Sigmoid colon (tissue), 7 donors: ENCODE data around the gene EHD1. TPM values are rescaled to one million over a fixed set of nuclear protein-coding genes. Genes with fewer than 3 reads are reported as not detected.
"Not testable (repeated sequence)": the region's sequence is repeated elsewhere in the genome, so short reads cannot be mapped to it uniquely, and the experiment has no call there.

Source experiments
- DNase-seq: peaks from one replicate; pipeline ENCODE4 v3.0.0-alpha.2; 2019
- H3K27ac ChIP-seq, 4 donors: fragments of 200-600 bp; sonication (generic); one replicate each; pipeline ENCODE4 v1.5.1; 2016 to 2019; ENCODE audit warnings: mild to moderate bottlenecking in 1 of 4
- H3K27me3 ChIP-seq, 3 donors: fragments of 200-600 bp; sonication (generic); one replicate each; pipeline ENCODE4 v1.5.1; 2019; ENCODE audit warnings: mild to moderate bottlenecking in 1 of 3
- H3K36me3 ChIP-seq, 4 donors: fragments of 200-600 bp; sonication (generic); one replicate each; pipeline ENCODE4 v1.5.1; 2016 to 2019
- H3K4me1 ChIP-seq, 4 donors: fragments of 200-600 bp; sonication (generic); one replicate each; pipeline ENCODE4 v1.5.1; 2017 to 2019
- H3K4me3 ChIP-seq, 4 donors: fragments of 200-600 bp; sonication (generic); one replicate each; pipeline ENCODE4 v1.5.1; 2017 to 2019; ENCODE audit warnings: mild to moderate bottlenecking in 2 of 4, moderate library complexity in 1 of 4
- H3K9me3 ChIP-seq, 4 donors: fragments of 200-600 bp in 3 of 4; sonication (generic) in 3 of 4; one replicate each; pipeline versions ENCODE4 v1.5.1 to v1.6.1; 2013 to 2019
- CTCF ChIP-seq, 4 experiments: fragments of 450-650 bp in 3 of 4; fragments of 200-600 bp in 1 of 4; IDR thresholded peaks; one replicate each; pipeline ENCODE4 v1.5.1; 2016 to 2019; ENCODE audit warnings: antibody characterized with exemption in 4 of 4, mild to moderate bottlenecking in 3 of 4, moderate library complexity in 2 of 4
- EP300 ChIP-seq, 4 donors: sonication (generic); formaldehyde crosslinking; IDR thresholded peaks; one replicate each; pipeline ENCODE4 v1.6.1; 2017; ENCODE audit warnings: antibody characterized with exemption in 4 of 4
- POLR2A ChIP-seq, 2 donors: fragments of 450-650 bp; IDR thresholded peaks; one replicate each; pipeline ENCODE4 v1.6.1; 2016; ENCODE audit warnings: antibody characterized with exemption in 2 of 2, mild to moderate bottlenecking in 2 of 2, moderate library complexity in 2 of 2
- POLR2AphosphoS5 ChIP-seq, 4 donors: sonication (generic); formaldehyde crosslinking; IDR thresholded peaks; one replicate each; pipeline ENCODE4 v1.6.1; 2017; ENCODE audit warnings: antibody characterized with exemption in 4 of 4
- WGBS, 2 donors: extraction: QIAGEN DNeasy Blood & Tissue Kit; methylation state at CpG; one replicate each; pipeline ENCODE4 v1.1.7; 2013; 5-methylcytosine and 5-hydroxymethylcytosine counted together
- intact Hi-C: fragments of 100-400 bp; cut with DNase I; formaldehyde crosslinking; loops from one replicate; pipeline ENCODE4 v1.15.1; 2023
- polyA plus RNA-seq, 3 donors: library from polyadenylated mRNA; stranded (reverse); fragments of 200-250 nt; gene quantifications; one replicate each; pipeline ENCODE4 v1.2.3, GENCODE V29; 2013
- total RNA-seq, 4 donors: library from RNA; depleted of rRNA; stranded (reverse); fragments of >200 nt; gene quantifications; one replicate each; pipeline ENCODE4 v1.1.0, GENCODE V29; 2016
- donor health status: healthy with polysubstance abuse.
- donor health status: Bipolar disorder and iron deficiency.
- donor health status: healthy.

Gene EHD1
- total and polyA plus RNA-seq, 7 donors = 27.0 to 73.1 (median 40.0) TPM

DNA sequence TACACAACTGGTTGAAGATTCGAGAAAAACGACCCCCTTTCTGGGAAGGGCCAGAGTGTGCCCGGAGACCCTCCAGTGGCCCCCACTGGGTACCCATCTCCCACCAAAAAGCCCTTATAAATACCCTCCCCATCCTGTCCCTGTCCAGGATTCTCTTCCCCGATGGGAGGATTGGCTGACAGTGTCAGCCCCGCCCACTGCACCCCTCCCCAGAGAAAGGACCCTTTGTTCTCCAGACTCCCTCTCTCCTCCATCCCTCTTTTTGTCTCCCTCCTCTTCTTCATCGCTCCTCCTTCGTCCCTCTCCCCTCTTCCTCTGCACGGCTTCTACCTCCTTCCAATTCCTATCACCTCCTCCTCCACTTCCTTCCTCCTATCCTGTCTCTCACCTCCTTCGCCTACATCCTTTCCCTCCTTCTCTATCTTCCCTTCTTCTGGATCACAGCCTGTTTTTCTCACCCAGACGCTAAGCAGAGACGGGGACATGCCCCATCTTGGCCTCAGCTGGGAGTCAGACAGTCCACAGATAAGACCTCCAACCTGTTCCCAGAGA is 54.8 kb downstream of the EHD1 start:
- no peak overlapping the region for H3K4me3 ChIP-seq
- no peak for TF ChIP-seq EP300 (IDR thresholded peaks at IDR 0.05)
- no peak for TF ChIP-seq POLR2A (IDR thresholded peaks at IDR 0.05)
- no peak for TF ChIP-seq CTCF (IDR thresholded peaks at IDR 0.05)
- TF ChIP-seq POLR2AphosphoS5 (IDR thresholded peaks at IDR 0.05) = no peak
- H3K36me3 ChIP-seq = no peaks in the 10 kb centered on the region
- H3K27me3 ChIP-seq = no peaks in the 10 kb centered on the region
- H3K4me1 ChIP-seq = no peaks in the 10 kb centered on the region
- no peak overlapping the region for H3K27ac ChIP-seq
- no peak for DNase-seq
- no peaks in the 10 kb centered on the region for H3K9me3 ChIP-seq
- 77 to 84% methylated on average over 11 of the region's 11 CpGs for whole genome bisulfite sequencing, 2 donors
- intact Hi-C loops = no loop called here

- Histone ChIP-seq H3K9me3 (no peaks in the 10 kb centered on the region), H3K27ac (no peak overlapping the region), H3K4me3 (no peak overlapping the region), H3K4me1 (no peaks in the 10 kb centered on the region), H3K36me3 (no peaks in the 10 kb centered on the region), H3K27me3 (no peaks in the 10 kb centered on the region)
- intact Hi-C loops = no loop called here
- no peak for TF ChIP-seq EP300 (IDR thresholded peaks at IDR 0.05)
- TF ChIP-seq POLR2A (IDR thresholded peaks at IDR 0.05) = no peak
- no peak for TF ChIP-seq POLR2AphosphoS5 (IDR thresholded peaks at IDR 0.05)
- TF ChIP-seq CTCF (IDR thresholded peaks at IDR 0.05) = no peak
- DNase-seq = no peak
- 87 to 91% methylated on average over 3 of the region's 3 CpGs for WGBS, 2 donors
Observed at GRCh38 chr11:64817476-64817875, 60.9 kb downstream of the EHD1 start.

GRCh38 chr11:64815433-64815832 is 63.0 kb downstream of the EHD1 start:
- H3K27me3 ChIP-seq, H3K4me1 ChIP-seq, intact Hi-C loops, DNase-seq, H3K36me3 ChIP-seq, H3K27ac ChIP-seq, H3K4me3 ChIP-seq, H3K9me3 ChIP-seq: not testable (repeated sequence)
- WGBS, 2 donors = 42 to 75% methylated on average over 5 of the region's 5 CpGs

DNA sequence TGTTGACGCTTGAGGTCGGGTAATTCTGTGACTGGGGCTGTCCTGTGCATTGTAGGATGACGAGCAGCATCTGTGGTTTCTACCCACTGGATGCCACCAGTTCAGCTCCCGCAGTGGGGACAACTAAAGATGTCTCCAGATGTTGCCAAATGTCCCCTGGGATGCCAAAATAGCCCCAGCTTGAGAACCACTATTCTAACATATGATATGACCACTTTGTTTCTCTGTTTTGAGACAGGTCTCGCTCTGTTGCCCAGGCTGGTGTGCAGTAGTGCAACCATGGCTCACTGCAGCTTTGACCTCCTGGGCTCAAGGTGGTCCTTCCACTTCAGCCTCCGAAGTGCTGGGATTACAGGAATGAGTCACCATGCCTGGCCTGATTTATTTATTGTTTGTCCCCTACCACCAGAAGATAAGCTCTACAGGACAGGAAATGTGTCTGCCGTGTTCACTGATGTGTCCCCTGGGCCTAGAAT is 63.7 kb downstream of the EHD1 start:
- Histone ChIP-seq H3K27ac (no peak overlapping the region), H3K36me3 (no peaks in the 10 kb centered on the region), H3K27me3 (no peaks in the 10 kb centered on the region), H3K4me1 (peaks cover 0 to 8% (median 5%) of the 10 kb centered on the region in 4 donors), H3K9me3 (no peaks in the 10 kb centered on the region), H3K4me3 (no peak overlapping the region)
- 61 to 71% methylated on average over 7 of the region's 7 CpGs for WGBS, 2 donors
- TF ChIP-seq CTCF (IDR thresholded peaks at IDR 0.05) (no peak), POLR2AphosphoS5 (IDR thresholded peaks at IDR 0.05) (no peak), EP300 (IDR thresholded peaks at IDR 0.05) (no peak), POLR2A (IDR thresholded peaks at IDR 0.05) (no peak)
- no peak for DNase-seq
- intact Hi-C loops = no loop called here

DNA sequence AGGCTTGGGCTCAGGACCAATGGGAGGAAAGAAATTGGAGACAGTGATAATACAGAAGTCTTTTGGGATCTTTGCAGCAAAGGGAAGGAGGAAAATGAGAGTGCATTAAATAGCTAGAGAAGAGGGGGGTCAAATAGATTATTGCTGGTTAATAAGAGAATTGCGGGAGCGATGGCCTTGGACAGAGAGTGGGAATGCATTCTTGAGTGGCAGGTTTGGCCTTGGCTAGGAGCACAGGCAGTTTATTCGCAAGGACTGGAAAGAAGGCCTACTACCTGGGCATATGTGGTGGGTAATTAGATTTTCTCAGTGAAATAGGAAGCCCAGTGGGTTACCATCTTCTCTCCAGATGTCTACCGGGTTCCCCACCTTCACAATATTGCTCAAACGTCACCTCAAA is 64.6 kb downstream of the EHD1 start:
- TF ChIP-seq CTCF (IDR thresholded peaks at IDR 0.05) (no peak), POLR2A (IDR thresholded peaks at IDR 0.05) (no peak), POLR2AphosphoS5 (IDR thresholded peaks at IDR 0.05) (no peak), EP300 (IDR thresholded peaks at IDR 0.05) (no peak)
- H3K27me3 ChIP-seq = no peaks in the 10 kb centered on the region
- no peak overlapping the region for H3K4me3 ChIP-seq
- no peak overlapping the region for H3K27ac ChIP-seq
- no peaks in the 10 kb centered on the region for H3K9me3 ChIP-seq
- H3K36me3 ChIP-seq = no peaks in the 10 kb centered on the region
- H3K4me1 ChIP-seq = peaks cover 0 to 18% (median 13%) of the 10 kb centered on the region in 4 donors
- intact Hi-C loops = no loop called here
- WGBS, 2 donors = 90 to 93% methylated on average over 5 of the region's 5 CpGs
- no peak for DNase-seq
